Prostate gland (tissue), 2 donors: Measurements from ENCODE around the gene TRPM7. TPM values are rescaled to one million over a fixed set of nuclear protein-coding genes. Genes with fewer than 3 reads are reported as not detected.

Source experiments
- DNase-seq: peaks from one replicate; pipeline ENCODE4 v3.0.0-alpha.2; 2019; ENCODE audit warnings: low spot score
- H3K27ac ChIP-seq, 2 donors: fragments of 200-600 bp; sonication (generic); 2 replicates each; pipeline ENCODE4 v1.5.1; 2017 to 2019
- H3K27me3 ChIP-seq: fragments of 200-600 bp; sonication (generic); replicated peaks from 2 replicates; pipeline ENCODE4 v1.5.1; 2019; ENCODE audit not compliant: insufficient read depth
- H3K36me3 ChIP-seq, 2 donors: fragments of 200-600 bp; sonication (generic); 1 replicate in 1 of 2; 2 replicates in 1 of 2; pipeline versions ENCODE4 v1.5.1 to v1.8.1; 2017 to 2019
- H3K4me1 ChIP-seq: fragments of 200-600 bp; sonication (generic); replicated peaks from 2 replicates; pipeline ENCODE4 v1.5.1; 2019
- H3K4me3 ChIP-seq, 2 donors: fragments of 200-600 bp; sonication (generic); 2 replicates each; pipeline ENCODE4 v1.5.1; 2017 to 2019
- H3K9me3 ChIP-seq: fragments of 200-600 bp; sonication (generic); 2 replicates; pipeline ENCODE4 v1.5.1; 2017
- POLR2A ChIP-seq: fragments of 450-650 bp; IDR thresholded peaks from one replicate; pipeline ENCODE4 v1.6.1; 2016; ENCODE audit warnings: antibody characterized with exemption, mild to moderate bottlenecking
- POLR2AphosphoS5 ChIP-seq: sonication (generic); formaldehyde crosslinking; IDR thresholded peaks from one replicate; pipeline ENCODE4 v1.6.1; 2017; ENCODE audit warnings: antibody characterized with exemption
- WGBS: methylation state at CpG from one replicate; pipeline ENCODE4 v1.1.5; 2018; 5-methylcytosine and 5-hydroxymethylcytosine counted together
- intact Hi-C: fragments of 100-400 bp; cut with DNase I; formaldehyde crosslinking; loops from one replicate; pipeline ENCODE4 v1.14.2; 2022
- total RNA-seq, 2 donors: library from RNA; depleted of rRNA; stranded (reverse); fragments of >200 nt; gene quantifications; one replicate each; pipeline ENCODE4 v1.1.0, GENCODE V29; 2016
- TF ChIP-seq, protein P1 (sequence below), 4 experiments: fragments of 200-600 bp in 2 of 4; fragments of 450-650 bp in 2 of 4; sonication (generic) in 2 of 4; IDR thresholded peaks; 1 replicate in 3 of 4; 2 replicates in 1 of 4; pipeline ENCODE4 v1.5.1; 2016 to 2019; ENCODE audit warnings: antibody characterized with exemption in 4 of 4, mild to moderate bottlenecking in 2 of 4, moderate library complexity in 2 of 4

TRPM7 gene
- total RNA-seq, 2 donors from 2014 or later, result 27.0 to 32.5 TPM

GRCh38 chr15:50681467-50681866 lies 5.1 kb downstream of the TRPM7 start:
- intact Hi-C loops, result no loop called here
- no peaks in the 10 kb centered on the region for H3K4me1 ChIP-seq

DNA sequence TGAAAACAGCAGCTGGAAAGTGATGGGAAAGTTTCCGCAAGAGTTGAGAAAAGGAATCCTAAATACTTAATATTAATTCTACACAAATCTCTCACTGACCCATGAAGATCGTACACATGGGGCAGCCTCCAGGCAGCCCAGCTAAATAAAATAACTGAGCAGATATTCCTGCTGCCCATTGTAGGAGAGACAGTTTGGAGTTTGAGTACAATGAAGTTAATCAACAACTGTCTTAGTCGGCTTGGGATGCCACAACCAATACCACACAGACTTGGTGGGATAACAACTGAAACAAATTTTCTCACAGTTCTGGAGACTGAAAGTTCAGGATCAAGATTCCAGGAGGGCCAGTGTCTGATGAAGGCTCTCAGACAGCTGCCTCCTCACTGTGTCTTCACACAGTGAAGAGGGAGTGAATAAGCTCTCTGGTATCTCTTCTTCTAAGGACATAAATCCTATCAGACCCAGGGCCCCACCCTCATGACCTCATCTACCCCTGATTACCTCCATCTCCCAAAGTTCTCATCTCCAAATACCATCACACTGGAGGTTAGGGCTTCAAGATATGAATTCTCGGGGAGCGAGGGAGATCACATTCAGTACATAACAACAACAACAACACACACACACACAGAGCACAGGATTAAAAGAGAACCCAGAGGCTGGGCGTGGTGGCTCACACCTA lies 9.7 kb downstream of the TRPM7 start:
- H3K9me3 ChIP-seq, result no peaks in the 10 kb centered on the region
- no peaks in the 10 kb centered on the region for H3K36me3 ChIP-seq
- no peaks in the 10 kb centered on the region for H3K27me3 ChIP-seq
- TF ChIP-seq, protein P1, sequence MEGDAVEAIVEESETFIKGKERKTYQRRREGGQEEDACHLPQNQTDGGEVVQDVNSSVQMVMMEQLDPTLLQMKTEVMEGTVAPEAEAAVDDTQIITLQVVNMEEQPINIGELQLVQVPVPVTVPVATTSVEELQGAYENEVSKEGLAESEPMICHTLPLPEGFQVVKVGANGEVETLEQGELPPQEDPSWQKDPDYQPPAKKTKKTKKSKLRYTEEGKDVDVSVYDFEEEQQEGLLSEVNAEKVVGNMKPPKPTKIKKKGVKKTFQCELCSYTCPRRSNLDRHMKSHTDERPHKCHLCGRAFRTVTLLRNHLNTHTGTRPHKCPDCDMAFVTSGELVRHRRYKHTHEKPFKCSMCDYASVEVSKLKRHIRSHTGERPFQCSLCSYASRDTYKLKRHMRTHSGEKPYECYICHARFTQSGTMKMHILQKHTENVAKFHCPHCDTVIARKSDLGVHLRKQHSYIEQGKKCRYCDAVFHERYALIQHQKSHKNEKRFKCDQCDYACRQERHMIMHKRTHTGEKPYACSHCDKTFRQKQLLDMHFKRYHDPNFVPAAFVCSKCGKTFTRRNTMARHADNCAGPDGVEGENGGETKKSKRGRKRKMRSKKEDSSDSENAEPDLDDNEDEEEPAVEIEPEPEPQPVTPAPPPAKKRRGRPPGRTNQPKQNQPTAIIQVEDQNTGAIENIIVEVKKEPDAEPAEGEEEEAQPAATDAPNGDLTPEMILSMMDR (IDR thresholded peaks at IDR 0.05), result no peak
- WGBS, result 86% methylated on average over 6 of the region's 6 CpGs
- intact Hi-C loops, result no loop called here
- no peak overlapping the region for H3K4me3 ChIP-seq
- DNase-seq, result no peak
- H3K27ac ChIP-seq, result no peak overlapping the region
- H3K4me1 ChIP-seq, result no peaks in the 10 kb centered on the region

More at GRCh38 chr15:50681467-50681866, 5.1 kb downstream of the TRPM7 start:
- Histone ChIP-seq H3K4me3 (no peak overlapping the region), H3K27me3 (no peaks in the 10 kb centered on the region), H3K9me3 (no peaks in the 10 kb centered on the region), H3K36me3 (no peaks in the 10 kb centered on the region), H3K27ac (no peak overlapping the region)
- TF ChIP-seq POLR2AphosphoS5, result no peak
- TF ChIP-seq, protein P1 (IDR thresholded peaks at IDR 0.05), result no peak
- no peak for TF ChIP-seq POLR2A
- no peak for DNase-seq

DNA sequence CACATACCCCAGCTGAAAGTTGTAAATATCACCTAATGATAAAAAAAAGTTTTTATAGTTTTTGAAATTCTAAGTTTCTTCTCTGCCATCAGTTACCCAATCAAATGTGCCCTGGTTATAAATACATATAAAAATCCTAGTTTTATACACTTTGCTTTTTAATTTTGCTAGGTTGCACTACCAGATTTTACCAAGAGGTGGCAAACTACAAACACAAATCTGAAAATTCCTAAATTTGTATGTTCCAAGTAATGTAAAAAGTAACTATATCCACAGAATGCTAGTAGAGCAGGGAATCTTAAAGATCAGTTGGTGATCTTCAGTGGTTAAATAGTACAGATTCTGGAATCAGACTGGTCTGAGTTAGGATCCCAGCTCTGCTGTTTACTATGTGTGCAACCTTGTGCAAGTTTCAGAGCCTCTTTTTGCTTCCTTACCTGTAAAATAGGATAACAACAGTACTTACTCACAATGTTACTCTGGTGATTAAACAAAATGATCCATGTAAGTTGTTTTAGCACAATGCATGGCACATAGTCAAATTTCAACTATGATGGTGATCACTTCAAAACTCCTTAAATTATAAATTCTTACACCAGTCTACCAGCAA lies 11.0 kb downstream of the TRPM7 start:
- H3K27me3 ChIP-seq, result no peaks in the 10 kb centered on the region
- no peak for TF ChIP-seq POLR2A
- TF ChIP-seq, protein P1 (IDR thresholded peaks at IDR 0.05), result peak; percentile 38 to 85 (median 78)
- no peak for TF ChIP-seq POLR2AphosphoS5
- no peaks in the 10 kb centered on the region for H3K9me3 ChIP-seq
- H3K27ac ChIP-seq, result no peak overlapping the region
- DNase-seq, result no peak
- H3K4me1 ChIP-seq, result no peaks in the 10 kb centered on the region
- no peak overlapping the region for H3K4me3 ChIP-seq
- no peaks in the 10 kb centered on the region for H3K36me3 ChIP-seq
- intact Hi-C loops, result loop anchor here (2.0 kb wide), 1 partner anchor 201 kb away; no protein-coding TSS in a partner anchor

DNA sequence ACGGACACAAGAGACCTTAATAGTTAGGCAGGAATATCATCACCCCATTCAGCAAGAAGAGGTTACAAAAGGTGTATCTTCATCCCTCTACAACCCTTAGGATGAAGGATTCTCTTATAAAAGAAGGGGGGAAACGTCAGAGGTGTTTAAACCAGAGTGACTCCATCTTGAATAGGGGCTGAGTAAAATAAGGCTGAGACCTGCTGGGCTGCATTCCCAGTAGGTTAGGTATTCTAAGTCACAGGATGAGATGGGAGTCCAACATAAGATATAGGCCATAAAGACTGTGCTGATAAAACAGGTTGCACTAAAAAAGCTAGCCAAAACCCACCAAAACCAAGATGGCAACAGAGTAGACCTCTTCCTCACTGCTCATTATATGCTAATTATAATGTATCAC lies 16.5 kb downstream of the TRPM7 start:
- Histone ChIP-seq H3K27me3 (no peaks in the 10 kb centered on the region), H3K27ac (no peak overlapping the region), H3K36me3 (no peaks in the 10 kb centered on the region), H3K4me1 (no peaks in the 10 kb centered on the region), H3K9me3 (no peaks in the 10 kb centered on the region), H3K4me3 (no peak overlapping the region)
- intact Hi-C loops, result no loop called here
- 67% methylated on average over 2 of the region's 2 CpGs for WGBS
- TF ChIP-seq, protein P1 (IDR thresholded peaks at IDR 0.05), result no peak
- TF ChIP-seq POLR2AphosphoS5 (no peak), POLR2A (no peak)
- DNase-seq, result no peak

- no peaks in the 10 kb centered on the region for H3K36me3 ChIP-seq
- intact Hi-C loops, result no loop called here
- no peaks in the 10 kb centered on the region for H3K27me3 ChIP-seq
- H3K4me1 ChIP-seq, result no peaks in the 10 kb centered on the region
- no peak for DNase-seq
- WGBS, result 100% methylated on average over 1 of the region's 1 CpG
- H3K4me3 ChIP-seq, result no peak overlapping the region
- no peaks in the 10 kb centered on the region for H3K9me3 ChIP-seq
- TF ChIP-seq POLR2A (no peak), POLR2AphosphoS5 (no peak)
- TF ChIP-seq, protein P1 (IDR thresholded peaks at IDR 0.05), result no peak
- no peak overlapping the region for H3K27ac ChIP-seq
Observed at GRCh38 chr15:50669611-50670010, 17.0 kb downstream of the TRPM7 start.
